NCI-H146 treated with DMSO at 0.1 percent for 48 hours (cell line): ENCODE results near the gene TCHP.
A peak's percentile ranks its signal among the peaks of the same experiment; 100 is the strongest.
"Not testable (repeated sequence)": the region's sequence is repeated elsewhere in the genome, so short reads cannot be mapped to it uniquely, and the experiment has no call there.

Experiments
- DNase-seq: peaks from one replicate; lab custom pipeline; 2025; ENCODE audit not compliant: unreplicated experiment; lab: John Stamatoyannopoulos, UW

The TCHP gene

DNA sequence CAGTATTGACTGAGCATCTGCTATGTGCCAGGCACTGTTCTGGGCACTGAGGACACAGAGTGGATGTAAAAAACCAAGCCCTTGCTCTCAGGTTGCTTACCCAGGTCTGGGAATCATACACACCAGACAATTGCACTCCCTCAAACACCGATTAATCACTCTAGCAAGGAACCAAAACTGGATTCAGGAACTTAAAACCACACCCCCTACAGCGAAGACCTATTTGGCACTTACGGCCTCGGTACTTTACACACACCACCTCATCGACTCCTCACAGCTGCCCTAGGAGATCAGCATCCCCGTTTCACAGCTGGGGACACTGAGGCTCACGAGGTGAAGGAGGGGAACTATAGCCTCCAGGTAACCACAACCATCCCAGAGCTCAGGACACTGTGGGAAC, 21.3 kb upstream of the TCHP start:
- DNase-seq, result no peak

- no peak for DNase-seq
Measured at GRCh38 chr12:109879351-109880042, 20.6 kb upstream of the TCHP start.

DNA sequence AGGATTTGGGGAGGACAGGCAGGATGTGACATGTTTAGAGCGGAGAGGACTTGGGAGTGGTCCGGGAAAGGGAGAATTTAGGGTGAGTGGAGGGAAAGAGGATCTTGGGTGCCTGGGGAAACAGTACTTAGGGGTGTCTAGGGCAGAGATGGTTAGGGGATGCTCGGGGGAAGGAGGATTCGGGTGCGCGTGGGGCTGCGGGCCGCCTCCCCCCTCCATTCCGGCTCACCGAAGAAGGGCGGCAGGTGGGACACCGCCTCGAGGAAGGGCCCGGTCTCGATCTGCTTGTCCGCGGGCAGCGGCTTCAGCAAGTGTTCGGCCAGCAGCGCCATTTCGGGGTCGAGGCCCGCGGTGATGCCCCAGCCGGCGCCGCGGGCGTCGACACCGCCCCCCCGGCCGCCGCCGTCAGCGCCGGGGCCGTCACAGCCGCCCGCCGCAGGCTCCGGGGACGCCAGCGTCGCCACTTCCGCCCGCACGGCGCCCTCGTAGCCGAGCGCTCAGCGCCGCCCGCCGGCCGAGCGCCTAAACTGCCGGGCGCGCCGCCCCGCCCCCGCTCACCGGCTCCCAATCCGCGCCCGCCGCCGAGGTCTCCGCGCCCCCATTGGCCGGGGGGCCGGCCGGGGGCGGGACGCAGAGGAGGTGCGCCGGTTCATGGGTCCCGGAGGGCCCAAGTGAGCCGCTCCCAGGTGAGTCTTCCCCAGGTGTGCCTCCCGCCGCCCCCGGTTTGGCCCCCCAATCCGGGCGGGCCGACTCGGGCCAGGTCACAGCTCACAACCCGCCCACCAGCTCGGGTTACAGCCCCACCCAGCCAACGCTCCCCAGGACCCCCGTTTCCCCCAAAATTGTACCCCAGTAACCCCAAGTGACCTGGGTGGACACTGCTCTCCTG, 19.8 kb upstream of the TCHP start, which contains the start of gene GLTP:
TSS of gene GLTP (minus strand) at position 499 of the 889 bp plus-strand sequence. CDS start at position 332, 167 bp downstream.
- DNase-seq, result peak; percentile 76

DNA sequence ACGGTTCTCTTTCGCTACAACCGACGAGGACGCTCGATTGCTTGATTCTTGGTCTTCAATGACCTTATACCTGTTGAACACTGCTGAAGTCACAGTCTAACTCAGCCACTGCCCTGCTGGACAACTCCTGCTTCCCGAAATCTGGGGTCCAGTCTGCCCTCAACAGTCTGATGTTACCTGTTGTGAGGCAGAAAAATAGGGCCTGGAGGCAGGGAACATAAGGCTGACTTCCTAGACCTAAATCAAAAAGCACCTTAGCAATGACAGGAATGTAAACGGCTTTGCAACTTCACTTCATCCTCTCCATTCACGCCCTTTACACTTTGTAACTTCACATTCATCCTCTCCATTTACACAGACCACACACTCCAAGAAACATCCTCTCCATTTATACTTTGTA, 19.1 kb upstream of the TCHP start:
- peak; percentile 26 for DNase-seq

DNA sequence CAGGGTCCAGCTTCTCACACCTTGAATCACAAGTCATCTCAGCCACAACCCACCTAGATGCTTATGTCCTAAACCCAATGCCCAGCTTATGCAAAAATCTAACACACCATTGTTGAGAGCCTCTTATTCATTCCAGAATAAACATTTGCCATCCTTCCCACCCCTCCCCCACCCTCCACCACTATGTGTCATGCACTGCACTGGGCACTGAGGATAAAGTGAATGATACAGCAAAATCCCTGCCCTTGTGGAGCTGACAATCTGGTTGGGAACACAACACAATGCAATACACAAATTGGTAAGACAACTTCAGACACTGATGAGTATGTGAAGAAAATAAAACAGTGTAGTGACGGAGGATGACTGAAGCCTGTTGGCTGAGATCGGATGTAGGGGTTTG, 18.3 kb upstream of the TCHP start:
- no peak for DNase-seq

DNA sequence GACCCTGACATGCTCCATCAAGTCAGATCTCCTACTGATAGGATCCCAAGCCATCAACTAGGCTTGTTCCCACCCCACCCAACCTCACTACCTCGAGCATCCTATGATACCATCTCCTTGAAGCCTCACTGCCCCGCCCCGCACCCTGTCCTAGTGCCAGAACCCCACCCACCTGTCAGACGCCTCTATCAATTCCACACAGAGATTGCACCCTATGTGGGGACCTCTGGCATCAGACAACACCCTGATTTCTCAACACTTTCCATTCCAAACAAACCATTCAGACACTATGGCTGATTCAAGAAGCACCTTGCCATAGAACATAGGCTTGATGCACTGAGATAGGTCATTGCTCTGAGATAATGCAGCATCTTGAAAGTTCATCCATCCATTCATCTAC, 16.6 kb upstream of the TCHP start:
- DNase-seq, result no peak

GRCh38 chr12:109885616-109886015, 14.5 kb upstream of the TCHP start:
- no peak for DNase-seq

GRCh38 chr12:109888179-109889020, 11.7 kb upstream of the TCHP start:
- DNase-seq, result no peak

- DNase-seq, result no peak
Measured at GRCh38 chr12:109890620-109891170, 9.4 kb upstream of the TCHP start.

- not testable (repeated sequence) for DNase-seq
Measured at GRCh38 chr12:109891731-109892130, 8.3 kb upstream of the TCHP start.

DNA sequence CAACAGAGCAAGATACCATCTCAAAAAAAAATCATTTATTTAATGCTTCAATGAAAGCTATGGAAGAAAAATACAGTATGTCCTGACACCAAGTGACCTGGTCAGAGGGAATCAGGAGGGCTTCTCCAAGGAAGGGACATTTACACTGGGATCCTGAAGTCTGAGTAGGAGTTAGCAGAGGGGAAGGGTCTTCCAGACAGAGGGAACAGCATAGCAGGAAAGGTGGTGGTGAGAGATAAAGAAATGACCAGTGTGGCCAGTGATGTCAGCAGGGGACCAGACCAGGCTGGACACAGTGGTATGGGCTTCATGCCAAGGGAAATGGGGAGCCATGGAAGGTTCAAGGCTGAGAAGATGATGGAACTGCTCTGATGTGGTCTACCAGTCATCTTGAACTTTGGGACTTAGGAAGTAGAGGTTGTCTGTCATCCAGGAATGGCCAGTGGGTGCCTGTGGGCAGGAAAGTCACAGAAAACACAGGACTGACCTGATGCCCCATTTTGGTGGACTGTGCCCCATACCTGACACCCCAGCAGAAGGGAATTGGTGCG, 7.8 kb upstream of the TCHP start:
- DNase-seq, result no peak

- no peak for DNase-seq
Measured at GRCh38 chr12:109892748-109893147, 7.3 kb upstream of the TCHP start.

- DNase-seq, result no peak
Measured at GRCh38 chr12:109893261-109893995, 6.6 kb upstream of the TCHP start.

- DNase-seq, result no peak
Measured at GRCh38 chr12:109894939-109895338, 5.1 kb upstream of the TCHP start.

GRCh38 chr12:109896188-109896587, 3.9 kb upstream of the TCHP start:
- no peak for DNase-seq

- DNase-seq, result no peak
Measured at GRCh38 chr12:109897029-109897428, 3.0 kb upstream of the TCHP start.

DNA sequence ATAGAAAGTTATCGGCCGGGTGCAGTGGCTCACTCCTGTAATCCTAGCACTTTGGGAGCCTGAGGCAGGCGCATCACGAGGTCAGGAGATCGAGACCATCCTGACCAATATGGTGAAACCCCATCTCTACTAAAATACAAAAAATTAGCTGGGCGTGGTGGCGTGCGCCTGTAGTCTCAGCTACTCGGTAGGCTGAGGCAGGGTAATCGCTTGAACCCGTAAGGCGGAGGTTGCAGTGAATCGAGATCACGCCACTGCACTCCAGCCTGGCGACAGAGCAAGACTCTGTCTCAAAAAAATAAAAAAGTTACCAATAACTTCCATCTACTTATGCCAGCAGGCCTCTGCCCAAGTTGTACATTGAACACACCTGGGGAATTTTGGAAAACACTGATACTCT, 729 bp upstream of the TCHP start:
- not testable (repeated sequence) for DNase-seq

DNA sequence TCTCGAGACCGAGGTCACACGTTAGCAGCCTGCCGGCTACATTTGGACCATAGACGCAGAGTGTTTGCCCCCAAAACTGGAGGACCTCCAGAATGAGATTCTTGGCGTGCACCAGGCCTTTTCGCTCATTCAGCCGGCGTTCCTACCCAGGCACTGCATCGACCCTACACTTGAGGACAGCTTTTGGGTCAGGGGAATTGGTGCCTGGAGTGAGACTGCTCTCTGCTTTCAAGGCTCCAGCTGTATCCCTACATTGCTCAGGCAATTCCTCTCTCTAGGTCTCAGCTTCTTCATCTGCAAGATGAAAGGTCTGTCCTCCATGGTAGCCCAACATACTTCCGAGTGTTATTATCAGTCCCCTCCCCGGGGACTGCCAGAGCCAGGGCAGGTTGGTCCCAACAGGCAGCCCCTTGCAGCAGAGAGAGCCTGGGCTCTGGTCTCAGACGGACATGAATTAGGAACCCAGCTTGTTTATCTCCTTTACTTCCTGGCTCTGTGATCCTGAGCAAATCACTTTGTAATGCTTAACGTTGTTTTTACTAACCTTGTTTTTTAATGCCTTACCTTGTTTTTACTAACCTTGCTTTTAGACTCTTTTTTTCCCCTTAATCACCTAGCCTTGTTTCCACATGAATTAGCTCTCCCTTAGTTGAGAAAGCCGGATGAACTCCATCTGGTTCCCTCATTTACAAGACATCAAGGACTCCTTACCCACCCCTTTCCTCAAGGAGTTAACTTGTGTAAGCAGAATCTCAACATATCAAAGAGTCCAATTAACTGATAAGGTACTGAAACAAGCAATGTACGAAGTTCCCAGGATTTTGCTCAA, 892 bp downstream of the TCHP start:
- DNase-seq, result no peak

- DNase-seq, result no peak
Measured at GRCh38 chr12:109902891-109903418, 2.9 kb downstream of the TCHP start.
